HCT116 (cell line): ENCODE results near the gene PLA2G2F. TPM values are rescaled to one million over a fixed set of nuclear protein-coding genes. Genes with fewer than 3 reads are reported as not detected.

Experiments
- ATAC-seq: fragments of 200-7000 bp; cut with Tn5 transposase; 2 replicates; pipeline ENCODE4 v1.9.1; 2020; ENCODE audit warnings: mild to moderate bottlenecking, moderate library complexity
- BruUV-seq: library from RNA; stranded (reverse); fragments of 400-500 nt; replicated peaks from 2 replicates; lab custom pipeline; 2021; lab: Mats Ljungman, UMichigan
- CTCF ChIA-PET: fragments of 300-600 bp; sonication (Branson Sonifier 250); formaldehyde crosslinking; loops from one replicate; lab custom pipeline; 2021; ENCODE audit warnings: antibody characterized with exemption; lab: Charles Lee
- POLR2A ChIA-PET: fragments of 300-600, 350-600 bp; sonication (Branson Sonifier 250); formaldehyde crosslinking; loops from one replicate; lab custom pipeline; 2021; ENCODE audit warnings: antibody characterized with exemption; lab: Charles Lee
- RAD21 ChIA-PET, 2 experiments: fragments of 300-600 bp; sonication (Branson Sonifier 250); formaldehyde crosslinking; loops; one replicate each; lab custom pipeline; 2023; ENCODE audit warnings: low total read pairs in 2 of 2; ENCODE audit not compliant: uncharacterized antibody in 2 of 2, unreplicated experiment in 2 of 2, low non-redundant PET in 1 of 2; lab: Charles Lee
- DNase-seq: peaks from one replicate; pipeline ENCODE4 v3.0.0-alpha.2; 2010; ENCODE audit warnings: low read depth, low spot score
- H2AFZ ChIP-seq: fragments of 200-600 bp; shearing (Covaris generic), sonication (generic); 2 replicates; pipeline ENCODE4 v1.6.1; 2017; ENCODE audit warnings: low read depth, mixed run types, mixed read lengths, antibody characterized with exemption, low read length; ENCODE audit not compliant: poor library complexity, severe bottlenecking
- H3K27ac ChIP-seq: 2 replicates; pipeline ENCODE4 v1.5.1; 2012; ENCODE audit warnings: low read depth, low read length
- H3K27me3 ChIP-seq: fragments of 200-600 bp; sonication (generic); 2 replicates; pipeline ENCODE4 v1.6.1; 2016; ENCODE audit warnings: mixed run types, low read length, mixed read lengths; ENCODE audit not compliant: insufficient read depth
- H3K36me3 ChIP-seq, 2 experiments: fragments of 200-500 bp in 1 of 2; fragments of 200-600 bp in 1 of 2; sonication (Bioruptor generic) in 1 of 2; sonication (generic) in 1 of 2; 2 replicates each; pipeline versions ENCODE4 v1.5.1 to v1.6.1; 2014 to 2016; ENCODE audit warnings: low read length in 2 of 2, inconsistent platforms in 1 of 2, mixed read lengths in 1 of 2, mixed run types in 1 of 2; ENCODE audit not compliant: insufficient read depth in 2 of 2, control insufficient read depth in 1 of 2
- H3K4me1 ChIP-seq, 2 experiments: fragments of 200-600 bp in 1 of 2; sonication (generic) in 1 of 2; 2 replicates each; pipeline versions ENCODE4 v1.5.1 to v1.6.1; 2012 to 2017; ENCODE audit warnings: low read length in 2 of 2, inconsistent platforms in 1 of 2, mild to moderate bottlenecking in 1 of 2, mixed read lengths in 1 of 2, mixed run types in 1 of 2, moderate library complexity in 1 of 2; ENCODE audit not compliant: insufficient read depth in 2 of 2, control insufficient read depth in 1 of 2
- H3K4me2 ChIP-seq: fragments of 200-600 bp; sonication (generic); 2 replicates; pipeline ENCODE4 v1.6.1; 2017; ENCODE audit warnings: mixed run types, low read length, mixed read lengths
- H3K4me3 ChIP-seq, 2 experiments: fragments of 200-600 bp in 1 of 2; sonication (generic) in 1 of 2; replicated peaks in 1 of 2; 2 replicates each; pipeline ENCODE4 v1.5.1; 2011 to 2016; ENCODE audit warnings: low read length in 2 of 2, control low read depth in 1 of 2, low read depth in 1 of 2, mild to moderate bottlenecking in 1 of 2, mixed read lengths in 1 of 2, mixed run types in 1 of 2
- H3K79me2 ChIP-seq: fragments of 200-600 bp; sonication (generic); 2 replicates; pipeline ENCODE4 v1.6.1; 2017; ENCODE audit warnings: mild to moderate bottlenecking, mixed run types, low read length, moderate library complexity, mixed read lengths; ENCODE audit not compliant: insufficient read depth
- H3K9ac ChIP-seq: fragments of 200-600 bp; sonication (generic); 2 replicates; pipeline ENCODE4 v1.6.1; 2016; ENCODE audit warnings: low read length, mixed read lengths
- H3K9me2 ChIP-seq: fragments of 200-600 bp; sonication (generic), shearing (Covaris generic); 2 replicates; pipeline ENCODE4 v1.6.1; 2017; ENCODE audit warnings: mixed run types, mild to moderate bottlenecking, moderate library complexity; ENCODE audit not compliant: insufficient read depth
- H3K9me3 ChIP-seq, 2 experiments: fragments of 200-500 bp in 1 of 2; fragments of 200-600 bp in 1 of 2; sonication (Bioruptor generic) in 1 of 2; sonication (generic) in 1 of 2; 2 replicates each; pipeline ENCODE4 v1.6.1; 2014 to 2017; ENCODE audit warnings: low read length in 2 of 2, mixed read lengths in 2 of 2, inconsistent platforms in 1 of 2, low read depth in 1 of 2, mild to moderate bottlenecking in 1 of 2, mixed run types in 1 of 2, moderate library complexity in 1 of 2; ENCODE audit not compliant: control insufficient read depth in 1 of 2, insufficient read depth in 1 of 2
- H4K20me1 ChIP-seq: fragments of 200-600 bp; sonication (generic), shearing (Covaris generic); 2 replicates; pipeline ENCODE4 v1.6.1; 2017; ENCODE audit warnings: mixed run types, mild to moderate bottlenecking, moderate library complexity; ENCODE audit not compliant: insufficient read depth
- CBX3 ChIP-seq: IDR thresholded peaks from 2 replicates; pipeline ENCODE4 v1.6.1; 2012; ENCODE audit warnings: low read depth
- CEBPB ChIP-seq: IDR thresholded peaks from 2 replicates; pipeline ENCODE4 v1.6.1; 2012; ENCODE audit warnings: low read depth
- ELF1 ChIP-seq: IDR thresholded peaks from 2 replicates; pipeline ENCODE4 v1.6.1; 2012; ENCODE audit warnings: low read depth, borderline replicate concordance
- EZH2 ChIP-seq: fragments of 200-600 bp; sonication (generic); IDR thresholded peaks from 2 replicates; pipeline ENCODE4 v1.6.1; 2017; ENCODE audit warnings: antibody characterized with exemption, mixed run types
- POLR2AphosphoS5 ChIP-seq: IDR thresholded peaks from 2 replicates; pipeline ENCODE4 v1.6.1; 2011; ENCODE audit warnings: mild to moderate bottlenecking, low read depth, low read length, moderate library complexity
- SIN3A ChIP-seq: IDR thresholded peaks from 2 replicates; pipeline ENCODE4 v1.6.1; 2012; ENCODE audit warnings: low read depth
- SP1 ChIP-seq: IDR thresholded peaks from 2 replicates; pipeline ENCODE4 v1.6.1; 2012; ENCODE audit warnings: low read depth
- SRF ChIP-seq: IDR thresholded peaks from 2 replicates; pipeline ENCODE4 v1.6.1; 2012; ENCODE audit warnings: low read depth
- YY1 ChIP-seq: IDR thresholded peaks from 2 replicates; pipeline ENCODE4 v1.6.1; 2011; ENCODE audit warnings: low read length, low read depth, moderate library complexity, mild to moderate bottlenecking; ENCODE audit not compliant: insufficient replicate concordance; ENCODE audit errors: extremely low read depth
- ZFX ChIP-seq: fragments of 450-650 bp; IDR thresholded peaks from 2 replicates; pipeline ENCODE4 v1.6.1; 2017
- ZNF274 ChIP-seq: fragments of 200-500 bp; sonication (Bioruptor generic); IDR thresholded peaks from 2 replicates; pipeline ENCODE4 v1.6.1; 2014; ENCODE audit warnings: mild to moderate bottlenecking, low read depth, low read length, inconsistent platforms
- intact Hi-C: fragments of 100-400 bp; cut with micrococcal nuclease; formaldehyde crosslinking; loops from 2 replicates; pipeline ENCODE4 v1.10.0; 2022
- total RNA-seq: library from RNA; stranded (reverse); gene quantifications from one replicate; pipeline ENCODE4 v1.2.1, GENCODE V29; 2021; ENCODE audit not compliant: unreplicated experiment
- TF ChIP-seq, protein P1 (sequence below): IDR thresholded peaks from 2 replicates; pipeline ENCODE4 v1.6.1; 2011; ENCODE audit warnings: mild to moderate bottlenecking, low read length, moderate library complexity; ENCODE audit not compliant: insufficient replicate concordance; ENCODE audit errors: extremely low read depth
- TF ChIP-seq, protein P2 (sequence below): IDR thresholded peaks from 2 replicates; pipeline ENCODE4 v1.6.1; 2012
- TF ChIP-seq, protein P3 (sequence below): IDR thresholded peaks from 2 replicates; pipeline ENCODE4 v1.6.1; 2012

PLA2G2F gene
- total RNA-seq, 1 experiment from 2014 or later: 0.12 TPM

DNA sequence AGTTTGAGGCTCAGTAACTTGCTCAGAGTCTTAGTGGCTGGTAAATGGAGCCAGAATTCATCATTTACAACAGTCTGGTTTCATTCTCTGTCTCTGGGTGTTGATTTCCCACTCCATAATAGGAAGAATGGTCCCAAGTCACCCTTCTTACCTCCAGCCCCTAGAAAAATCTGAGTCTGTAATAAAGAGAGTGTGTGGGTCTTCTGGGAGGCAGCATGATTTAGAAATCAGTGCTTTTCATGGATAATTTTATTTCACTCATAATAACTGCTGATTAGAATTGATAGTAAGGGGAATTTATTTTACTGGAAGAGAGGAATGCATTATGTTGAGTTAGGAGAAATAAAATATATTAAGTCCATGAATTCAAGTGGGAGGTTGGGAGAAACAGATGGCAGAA, 21.9 kb upstream of the PLA2G2F start:
- ChIA-PET POLR2A (no interaction called here), CTCF (no interaction called here), RAD21 (no interaction called here)
- Histone ChIP-seq H3K9me2 (no peaks in the 10 kb centered on the region), H3K9ac (no peak overlapping the region), H3K9me3 (no peaks in the 10 kb centered on the region), H3K4me1 (peaks cover 0 to 2% of the 10 kb centered on the region in 2 experiments; a peak in 1 of 4 replicates), H3K36me3 (no peaks in the 10 kb centered on the region), H3K79me2 (no peaks in the 10 kb centered on the region), H2AFZ (no peak overlapping the region), H3K4me2 (no peak overlapping the region), H3K27me3 (no peaks in the 10 kb centered on the region), H4K20me1 (no peaks in the 10 kb centered on the region), H3K27ac (no peak overlapping the region), H3K4me3 (no peak overlapping the region)
- intact Hi-C loops: no loop called here
- no peak for ATAC-seq
- no peak for DNase-seq
- no TSS peak for BruUV-seq
- no peak for TF ChIP-seq ZFX
- no peak for TF ChIP-seq SRF
- no peak for TF ChIP-seq CBX3
- TF ChIP-seq ELF1: no peak
- TF ChIP-seq ZNF274: no peak
- TF ChIP-seq CEBPB: no peak
- TF ChIP-seq SP1: no peak
- TF ChIP-seq, protein P1, sequence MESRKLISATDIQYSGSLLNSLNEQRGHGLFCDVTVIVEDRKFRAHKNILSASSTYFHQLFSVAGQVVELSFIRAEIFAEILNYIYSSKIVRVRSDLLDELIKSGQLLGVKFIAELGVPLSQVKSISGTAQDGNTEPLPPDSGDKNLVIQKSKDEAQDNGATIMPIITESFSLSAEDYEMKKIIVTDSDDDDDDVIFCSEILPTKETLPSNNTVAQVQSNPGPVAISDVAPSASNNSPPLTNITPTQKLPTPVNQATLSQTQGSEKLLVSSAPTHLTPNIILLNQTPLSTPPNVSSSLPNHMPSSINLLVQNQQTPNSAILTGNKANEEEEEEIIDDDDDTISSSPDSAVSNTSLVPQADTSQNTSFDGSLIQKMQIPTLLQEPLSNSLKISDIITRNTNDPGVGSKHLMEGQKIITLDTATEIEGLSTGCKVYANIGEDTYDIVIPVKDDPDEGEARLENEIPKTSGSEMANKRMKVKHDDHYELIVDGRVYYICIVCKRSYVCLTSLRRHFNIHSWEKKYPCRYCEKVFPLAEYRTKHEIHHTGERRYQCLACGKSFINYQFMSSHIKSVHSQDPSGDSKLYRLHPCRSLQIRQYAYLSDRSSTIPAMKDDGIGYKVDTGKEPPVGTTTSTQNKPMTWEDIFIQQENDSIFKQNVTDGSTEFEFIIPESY: no peak
- no peak for TF ChIP-seq YY1

DNA sequence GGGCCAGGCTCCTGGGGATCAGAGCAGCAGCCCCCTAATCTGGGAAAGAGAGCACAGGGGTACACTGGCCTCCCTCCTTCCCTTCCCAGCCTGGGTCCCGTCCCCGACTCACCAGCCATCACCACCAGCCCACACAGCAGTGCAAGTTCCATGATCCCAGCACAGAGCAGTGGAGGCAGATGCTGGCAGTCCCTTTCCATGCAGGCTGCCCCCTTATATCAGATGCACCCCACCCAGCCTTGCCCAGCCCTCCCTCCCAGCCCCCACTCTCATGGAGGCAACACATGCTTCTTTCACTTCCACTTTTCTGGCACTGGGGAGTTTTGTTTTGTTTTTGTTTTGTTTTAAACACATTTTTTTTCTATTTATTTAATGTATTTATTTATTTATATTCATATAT, 19.8 kb upstream of the PLA2G2F start, which contains the start of gene PLA2G2D:
TSS of gene PLA2G2D (minus strand) at position 190 of the 400 bp plus-strand sequence. CDS start at position 152, 38 bp downstream.
- H3K27me3 ChIP-seq: no peaks in the 10 kb centered on the region
- no peak for TF ChIP-seq SP1
- TF ChIP-seq, protein P2, sequence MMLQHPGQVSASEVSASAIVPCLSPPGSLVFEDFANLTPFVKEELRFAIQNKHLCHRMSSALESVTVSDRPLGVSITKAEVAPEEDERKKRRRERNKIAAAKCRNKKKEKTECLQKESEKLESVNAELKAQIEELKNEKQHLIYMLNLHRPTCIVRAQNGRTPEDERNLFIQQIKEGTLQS: no peak
- TF ChIP-seq EZH2: no peak
- TF ChIP-seq, protein P1: no peak
- no peak for TF ChIP-seq POLR2AphosphoS5
- TF ChIP-seq, protein P3, sequence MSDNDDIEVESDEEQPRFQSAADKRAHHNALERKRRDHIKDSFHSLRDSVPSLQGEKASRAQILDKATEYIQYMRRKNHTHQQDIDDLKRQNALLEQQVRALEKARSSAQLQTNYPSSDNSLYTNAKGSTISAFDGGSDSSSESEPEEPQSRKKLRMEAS: no peak
- no peak for TF ChIP-seq SIN3A
- TF ChIP-seq YY1: no peak
- TF ChIP-seq ZNF274: no peak

More for the DNA sequence above, 19.8 kb upstream of the PLA2G2F start, which contains the start of gene PLA2G2D:
- H3K4me2 ChIP-seq: no peak within 1 kb of the TSS
- ChIA-PET RAD21 (no interaction called here), POLR2A (no interaction called here), CTCF (no interaction called here)
- H3K36me3 ChIP-seq: no peaks in the 10 kb centered on the region
- no peaks in the 10 kb centered on the region for H3K9me3 ChIP-seq
- peaks cover 4 to 7% of the 10 kb centered on the region in 2 experiments for H3K4me1 ChIP-seq
- no peaks in the 10 kb centered on the region for H3K9me2 ChIP-seq
- DNase-seq (no peak), ATAC-seq (no peak)
- no peak within 1 kb of the TSS for H2AFZ ChIP-seq
- H4K20me1 ChIP-seq: no peaks in the 10 kb centered on the region
- H3K9ac ChIP-seq: no peak within 1 kb of the TSS
- H3K79me2 ChIP-seq: no peaks in the 10 kb centered on the region
- H3K27ac ChIP-seq: no peak within 1 kb of the TSS
- no TSS peak for BruUV-seq
- intact Hi-C loops: no loop called here
- no peak within 1 kb of the TSS for H3K4me3 ChIP-seq
